DMS153 treated with DMSO at 0.1 percent for 48 hours (cell line): ENCODE measurements around the gene OST4.

ENCODE experiments used
- DNase-seq: peaks from one replicate; lab custom pipeline; 2025; ENCODE audit not compliant: unreplicated experiment; lab: John Stamatoyannopoulos, UW

Gene OST4

DNA sequence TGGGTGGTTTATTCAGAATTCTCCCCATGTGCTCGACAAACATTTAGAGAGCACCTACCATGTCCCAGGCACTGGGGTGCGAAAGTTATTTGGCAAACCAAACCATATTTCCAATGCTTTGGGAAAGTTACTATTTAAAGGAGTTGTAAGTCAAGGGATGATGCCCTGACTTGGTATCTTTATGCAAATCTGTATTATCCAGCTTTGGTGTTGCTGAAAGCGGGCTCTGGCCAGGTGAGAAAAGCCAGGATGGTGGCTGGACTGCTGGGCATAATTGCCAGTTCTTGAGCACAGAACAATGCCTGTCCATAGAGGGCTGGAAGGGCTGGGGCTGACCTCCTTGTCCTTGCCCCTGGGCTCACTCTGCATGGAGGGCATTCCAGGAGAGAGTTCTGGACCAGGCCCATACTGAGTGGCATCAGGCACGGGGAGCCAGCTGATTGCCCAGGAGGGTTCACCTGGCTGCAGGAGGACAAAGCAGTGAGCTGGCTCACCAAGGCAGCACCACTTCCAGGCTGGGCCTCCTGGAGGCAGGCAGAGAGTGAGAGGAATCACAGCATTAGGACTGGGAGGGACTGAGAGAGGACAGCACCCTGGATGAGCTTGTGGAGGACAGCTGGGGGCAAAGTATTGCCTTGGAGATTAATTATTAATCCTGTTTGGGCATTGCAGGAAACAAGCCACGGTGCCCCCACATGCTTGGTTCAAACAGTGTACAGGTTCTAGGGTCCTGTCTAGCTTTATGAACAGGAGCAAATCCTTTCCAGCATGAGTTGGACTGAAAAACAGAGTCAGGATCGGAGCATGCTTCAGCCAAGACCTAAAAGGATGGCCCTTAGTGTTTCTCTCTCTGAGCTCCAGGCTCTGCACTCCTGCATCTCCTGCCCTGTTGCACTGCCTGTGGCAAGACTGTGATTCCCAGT, 22.2 kb upstream of the OST4 start:
- no peak for DNase-seq

DNA sequence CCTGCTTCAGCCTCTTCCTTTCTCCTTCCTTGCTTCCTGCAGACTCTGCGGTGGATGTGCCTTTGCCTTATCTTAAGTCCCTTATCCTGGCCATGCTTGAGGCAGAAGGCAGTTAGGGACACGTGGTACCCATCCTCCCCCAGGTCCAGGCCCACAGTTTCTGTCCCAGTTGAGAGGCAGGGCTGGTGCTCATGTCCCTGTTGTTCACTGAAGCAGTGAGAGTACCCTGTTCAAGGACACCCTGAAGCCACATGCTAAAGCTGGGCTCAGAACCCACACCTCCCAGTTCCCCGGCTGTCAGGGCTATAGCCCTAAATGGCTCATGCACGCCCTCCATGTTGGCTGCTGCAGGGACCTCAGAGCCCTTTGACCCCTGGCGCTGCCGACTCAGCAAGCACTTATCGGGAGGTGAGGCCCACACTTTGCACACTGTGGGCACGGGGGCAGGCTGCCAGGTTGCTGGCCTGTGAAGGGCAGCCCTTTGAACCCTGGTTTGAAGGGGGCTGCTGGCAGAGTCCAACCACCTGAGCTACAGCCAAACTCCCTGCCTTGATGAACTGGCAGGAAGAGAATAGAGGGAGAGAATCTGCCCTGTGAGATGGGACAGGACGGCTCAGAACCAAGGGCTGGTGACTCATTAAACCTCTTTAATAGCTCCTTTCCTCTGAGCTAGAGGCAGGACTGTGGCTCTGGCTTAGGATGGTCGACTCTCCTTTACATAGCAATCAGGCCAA, 21.4 kb upstream of the OST4 start:
- no peak for DNase-seq

- no peak for DNase-seq
These were observed 20.6 kb upstream of the OST4 start for GRCh38 chr2:27091746-27092695.

- DNase-seq, result no peak
These were observed 17.9 kb upstream of the OST4 start for GRCh38 chr2:27089111-27089954.

DNA sequence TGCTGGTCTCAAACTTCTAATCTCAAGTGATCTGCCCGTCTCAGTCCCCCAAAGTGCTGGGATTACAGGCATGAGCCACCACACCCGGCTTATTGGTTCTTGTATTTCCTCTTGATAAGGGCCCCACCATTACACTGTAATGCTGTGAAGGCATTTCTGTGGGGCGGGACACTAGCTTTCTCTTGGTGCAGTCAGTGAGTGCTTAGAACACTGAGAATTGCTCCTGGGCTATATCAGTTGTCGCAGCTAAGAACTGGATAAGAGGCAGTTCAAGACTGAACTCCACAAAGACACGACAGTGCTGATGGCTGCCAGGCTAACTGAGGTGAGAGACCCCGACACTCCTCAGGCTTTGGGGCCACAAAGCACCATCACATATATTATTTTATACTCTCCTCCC, 17.2 kb upstream of the OST4 start:
- DNase-seq, result no peak

- no peak for DNase-seq
These were observed 16.5 kb upstream of the OST4 start for GRCh38 chr2:27087823-27088410.

- DNase-seq, result peak; percentile 64
These were observed 15.5 kb upstream of the OST4 start, which contains the start of gene KHK for GRCh38 chr2:27086724-27087593. KHK (plus strand) TSS chr2:27086772; CDS start chr2:27087260, 488 bp downstream.

GRCh38 chr2:27086090-27086723, 14.8 kb upstream of the OST4 start:
- DNase-seq, result peak; percentile 88

- DNase-seq, result peak; percentile 8
These were observed 14.2 kb upstream of the OST4 start for GRCh38 chr2:27085673-27086089.

- no peak for DNase-seq
These were observed 13.7 kb upstream of the OST4 start for GRCh38 chr2:27085062-27085672.

DNA sequence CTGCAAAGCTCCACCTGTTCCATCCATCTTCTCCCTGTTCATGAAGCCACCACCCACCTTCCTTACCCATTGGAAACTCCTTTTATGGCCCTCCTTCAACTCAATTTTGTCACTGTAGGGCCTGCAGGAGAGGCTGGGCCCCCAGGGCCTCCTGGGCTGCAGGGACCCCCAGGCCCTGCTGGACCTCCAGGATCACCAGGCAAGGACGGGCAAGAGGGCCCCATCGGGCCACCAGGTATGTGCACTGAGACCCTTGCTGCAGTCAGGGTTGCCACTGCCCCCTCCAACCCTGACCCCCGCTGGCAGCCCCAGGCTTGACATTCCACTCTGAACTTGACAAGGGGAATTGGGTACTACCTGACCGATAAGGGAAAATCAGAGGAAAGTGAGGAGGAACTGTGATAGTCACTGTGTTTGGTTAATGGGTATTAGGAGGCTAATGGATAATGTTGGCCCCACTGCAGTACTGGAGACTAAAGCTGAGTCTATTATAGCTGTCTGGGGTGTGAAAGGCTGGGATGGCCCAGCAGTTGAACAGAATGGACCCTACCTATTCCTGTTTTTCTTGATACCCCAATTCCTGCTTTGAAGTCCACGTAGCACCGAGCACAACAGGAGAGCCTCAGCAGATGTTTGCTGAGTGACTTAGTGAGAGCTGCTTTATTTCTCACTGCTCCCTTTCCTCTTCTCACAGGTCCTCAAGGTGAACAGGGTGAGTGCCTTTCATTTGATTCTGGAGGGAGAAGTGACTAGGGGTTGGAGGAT, 13.0 kb upstream of the OST4 start:
- no peak for DNase-seq

GRCh38 chr2:27083410-27084296, 12.2 kb upstream of the OST4 start:
- no peak for DNase-seq

- DNase-seq, result no peak
These were observed 11.4 kb upstream of the OST4 start for GRCh38 chr2:27082773-27083409.

DNA sequence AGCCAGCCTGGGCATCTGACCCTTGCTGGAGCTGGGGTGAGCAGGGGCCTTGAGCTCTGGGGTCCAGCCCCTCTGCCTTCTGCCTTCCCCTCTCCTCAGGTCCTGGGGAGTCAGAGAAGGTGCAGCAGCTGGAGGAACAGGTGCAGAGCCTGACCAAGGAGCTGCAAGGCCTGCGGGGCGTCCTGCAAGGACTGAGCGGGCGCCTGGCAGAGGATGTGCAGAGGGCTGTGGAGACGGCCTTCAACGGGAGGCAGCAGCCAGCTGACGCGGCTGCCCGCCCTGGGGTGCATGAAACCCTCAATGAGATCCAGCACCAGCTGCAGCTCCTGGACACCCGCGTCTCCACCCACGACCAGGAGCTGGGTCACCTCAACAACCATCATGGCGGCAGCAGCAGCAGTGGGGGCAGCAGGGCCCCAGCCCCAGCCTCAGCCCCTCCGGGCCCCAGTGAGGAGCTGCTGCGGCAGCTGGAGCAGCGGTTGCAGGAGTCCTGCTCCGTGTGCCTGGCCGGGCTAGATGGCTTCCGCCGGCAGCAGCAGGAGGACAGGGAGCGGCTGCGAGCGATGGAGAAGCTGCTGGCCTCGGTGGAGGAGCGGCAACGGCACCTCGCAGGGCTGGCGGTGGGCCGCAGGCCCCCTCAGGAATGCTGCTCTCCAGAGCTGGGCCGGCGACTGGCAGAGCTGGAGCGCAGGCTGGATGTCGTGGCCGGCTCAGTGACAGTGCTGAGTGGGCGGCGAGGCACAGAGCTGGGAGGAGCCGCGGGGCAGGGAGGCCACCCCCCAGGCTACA, 10.7 kb upstream of the OST4 start:
- no peak for DNase-seq

DNA sequence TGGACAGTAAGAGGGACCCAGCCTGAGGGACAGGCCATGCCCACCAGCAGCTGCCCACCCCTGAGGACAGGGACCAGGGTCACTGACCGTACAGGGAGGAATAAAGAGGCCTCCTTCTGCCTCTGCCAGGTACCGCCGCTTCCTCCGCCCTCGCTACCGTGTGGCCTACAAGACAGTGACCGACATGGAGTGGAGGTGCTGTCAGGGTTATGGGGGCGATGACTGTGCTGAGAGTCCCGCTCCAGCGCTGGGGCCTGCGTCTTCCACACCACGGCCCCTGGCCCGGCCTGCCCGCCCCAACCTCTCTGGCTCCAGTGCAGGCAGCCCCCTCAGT, 9.1 kb upstream of the OST4 start:
- DNase-seq, result no peak
